Neural cell (in vitro differentiated cells): ENCODE data around the gene RMI1. TPM values are rescaled to one million over a fixed set of nuclear protein-coding genes. Genes with fewer than 3 reads are reported as not detected.

Source experiments
- H2AFZ ChIP-seq: fragments of 200-600, 300-800 bp; sonication (generic), shearing (Covaris generic); 2 replicates; pipeline ENCODE4 v1.6.0; 2014; ENCODE audit warnings: low read depth, mild to moderate bottlenecking, antibody characterized with exemption, low read length, moderate library complexity
- H3F3A ChIP-seq: fragments of 200-600 bp; shearing (Covaris generic); 2 replicates; pipeline ENCODE4 v1.6.1; 2016; ENCODE audit warnings: mild to moderate bottlenecking, moderate library complexity, mixed read lengths, antibody characterized with exemption, low read length; ENCODE audit not compliant: insufficient read depth, poor library complexity, severe bottlenecking
- H3K27ac ChIP-seq: fragments of 200-600, 300-800 bp; sonication (generic), shearing (Covaris generic); 2 replicates; pipeline ENCODE4 v1.5.1; 2014; ENCODE audit warnings: mild to moderate bottlenecking, low read length, moderate library complexity
- H3K27me3 ChIP-seq: fragments of 300-800, 200-600 bp; sonication (generic), shearing (Covaris generic); 2 replicates; pipeline ENCODE4 v1.6.0; 2014; ENCODE audit warnings: mild to moderate bottlenecking, low read depth, low read length, moderate library complexity; ENCODE audit not compliant: insufficient read depth
- H3K36me3 ChIP-seq: fragments of 300-800, 200-600 bp; sonication (generic), shearing (Covaris generic); 2 replicates; pipeline ENCODE4 v1.5.1; 2014; ENCODE audit warnings: mild to moderate bottlenecking, antibody characterized with exemption, low read length, moderate library complexity; ENCODE audit not compliant: insufficient read depth
- H3K4me2 ChIP-seq: fragments of 300-800, 200-600 bp; sonication (generic), shearing (Covaris generic); 2 replicates; pipeline ENCODE4 v1.6.0; 2014; ENCODE audit warnings: mild to moderate bottlenecking, low read length
- H3K4me3 ChIP-seq: fragments of 300-800, 200-600 bp; sonication (generic), shearing (Covaris generic); 2 replicates; pipeline ENCODE4 v1.5.1; 2014; ENCODE audit warnings: mild to moderate bottlenecking, low read length, moderate library complexity
- H3K79me2 ChIP-seq: fragments of 200-600 bp; shearing (Covaris generic); replicated peaks from 2 replicates; pipeline ENCODE4 v1.6.0; 2014; ENCODE audit warnings: mild to moderate bottlenecking, low read length, moderate library complexity; ENCODE audit not compliant: insufficient read depth
- H3K9ac ChIP-seq: fragments of 300-800, 200-600 bp; sonication (generic), shearing (Covaris generic); 2 replicates; pipeline ENCODE4 v1.6.1; 2016; ENCODE audit warnings: mild to moderate bottlenecking, low read length, mixed read lengths
- H3K9me2 ChIP-seq: fragments of 200-600 bp; shearing (Covaris generic); 2 replicates; pipeline ENCODE4 v1.6.1; 2016; ENCODE audit warnings: mild to moderate bottlenecking, low read length, mixed read lengths; ENCODE audit not compliant: insufficient read depth
- H3K9me3 ChIP-seq: fragments of 200-600, 300-800 bp; sonication (generic), shearing (Covaris generic); 2 replicates; pipeline ENCODE4 v1.6.1; 2016; ENCODE audit warnings: mild to moderate bottlenecking, mixed run types, low read length, moderate library complexity, mixed read lengths
- H4K20me1 ChIP-seq: fragments of 200-600 bp; shearing (Covaris generic); 2 replicates; pipeline ENCODE4 v1.6.1; 2016; ENCODE audit warnings: mild to moderate bottlenecking, mixed run types; ENCODE audit not compliant: insufficient read depth
- EP300 ChIP-seq: fragments of 450-650 bp; conservative IDR thresholded peaks from 2 replicates; pipeline ENCODE4 v1.6.1; 2014; ENCODE audit warnings: antibody characterized with exemption, mild to moderate bottlenecking, moderate library complexity; ENCODE audit not compliant: poor library complexity, severe bottlenecking
- EZH2 ChIP-seq: fragments of 200-600, 300-800 bp; shearing (Covaris generic), sonication (generic); IDR thresholded peaks from 2 replicates; pipeline ENCODE4 v1.6.1; 2014; ENCODE audit warnings: antibody characterized with exemption, low read length, borderline replicate concordance, mild to moderate bottlenecking; ENCODE audit not compliant: insufficient read depth, poor library complexity, severe bottlenecking
- MXI1 ChIP-seq: fragments of 450-650 bp; conservative IDR thresholded peaks from 2 replicates; pipeline ENCODE4 v1.6.1; 2014; ENCODE audit warnings: antibody characterized with exemption, mild to moderate bottlenecking; ENCODE audit not compliant: poor library complexity, severe bottlenecking
- POLR2AphosphoS5 ChIP-seq: IDR thresholded peaks from 2 replicates; pipeline ENCODE4 v1.6.1; 2012
- RAD21 ChIP-seq: fragments of 450-650 bp; conservative IDR thresholded peaks from 2 replicates; pipeline ENCODE4 v1.6.1; 2014; ENCODE audit warnings: antibody characterized with exemption, mild to moderate bottlenecking, moderate library complexity
- SMC3 ChIP-seq: fragments of 450-650 bp; conservative IDR thresholded peaks from 2 replicates; pipeline ENCODE4 v1.6.1; 2014; ENCODE audit warnings: antibody characterized with exemption, mild to moderate bottlenecking, moderate library complexity; ENCODE audit not compliant: poor library complexity
- TAF1 ChIP-seq: IDR thresholded peaks from 2 replicates; pipeline ENCODE4 v1.6.1; 2012; ENCODE audit warnings: low read depth
- polyA plus RNA-seq: library from polyadenylated mRNA; depleted of rRNA; stranded (reverse); fragments of >200 nt; gene quantifications from 2 replicates; pipeline ENCODE4 v1.2.3, GENCODE V29; 2014
- TF ChIP-seq, protein P1 (sequence below): IDR thresholded peaks from 2 replicates; pipeline ENCODE4 v1.6.1; 2012; ENCODE audit warnings: borderline replicate concordance
- TF ChIP-seq, protein P2 (sequence below): fragments of 450-650 bp; IDR thresholded peaks from 2 replicates; pipeline ENCODE4 v1.5.1; 2014; ENCODE audit warnings: antibody characterized with exemption, mild to moderate bottlenecking, moderate library complexity; ENCODE audit not compliant: poor library complexity, severe bottlenecking

Gene RMI1
- polyA plus RNA-seq, 1 donor from 2014 or later = 13.1 TPM

DNA sequence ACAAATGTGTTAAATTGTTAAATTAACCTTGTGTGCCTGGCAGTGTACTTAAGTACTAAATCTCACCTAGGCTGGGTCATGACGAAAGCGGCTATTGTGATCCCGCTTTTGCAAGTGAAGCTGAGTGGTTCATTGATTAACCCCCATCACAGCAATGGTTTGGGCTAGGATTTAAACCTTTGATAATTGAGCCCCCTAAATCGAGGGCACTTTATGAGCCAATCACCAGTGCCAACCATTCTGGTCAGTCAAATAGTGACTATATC, 23.4 kb upstream of the RMI1 start:
- no peak overlapping the region for H2AFZ ChIP-seq
- no peaks in the 10 kb centered on the region for H3K9me2 ChIP-seq
- H3K4me3 ChIP-seq = no peak overlapping the region
- H4K20me1 ChIP-seq = no peaks in the 10 kb centered on the region
- no peaks in the 10 kb centered on the region for H3K36me3 ChIP-seq
- no peak overlapping the region for H3K27ac ChIP-seq
- no peaks in the 10 kb centered on the region for H3K9me3 ChIP-seq
- H3K9ac ChIP-seq = no peak overlapping the region
- H3K4me2 ChIP-seq = no peak overlapping the region
- no peaks in the 10 kb centered on the region for H3F3A ChIP-seq
- H3K79me2 ChIP-seq = no peaks in the 10 kb centered on the region
- TF ChIP-seq RAD21 = no peak
- TF ChIP-seq, protein P1, sequence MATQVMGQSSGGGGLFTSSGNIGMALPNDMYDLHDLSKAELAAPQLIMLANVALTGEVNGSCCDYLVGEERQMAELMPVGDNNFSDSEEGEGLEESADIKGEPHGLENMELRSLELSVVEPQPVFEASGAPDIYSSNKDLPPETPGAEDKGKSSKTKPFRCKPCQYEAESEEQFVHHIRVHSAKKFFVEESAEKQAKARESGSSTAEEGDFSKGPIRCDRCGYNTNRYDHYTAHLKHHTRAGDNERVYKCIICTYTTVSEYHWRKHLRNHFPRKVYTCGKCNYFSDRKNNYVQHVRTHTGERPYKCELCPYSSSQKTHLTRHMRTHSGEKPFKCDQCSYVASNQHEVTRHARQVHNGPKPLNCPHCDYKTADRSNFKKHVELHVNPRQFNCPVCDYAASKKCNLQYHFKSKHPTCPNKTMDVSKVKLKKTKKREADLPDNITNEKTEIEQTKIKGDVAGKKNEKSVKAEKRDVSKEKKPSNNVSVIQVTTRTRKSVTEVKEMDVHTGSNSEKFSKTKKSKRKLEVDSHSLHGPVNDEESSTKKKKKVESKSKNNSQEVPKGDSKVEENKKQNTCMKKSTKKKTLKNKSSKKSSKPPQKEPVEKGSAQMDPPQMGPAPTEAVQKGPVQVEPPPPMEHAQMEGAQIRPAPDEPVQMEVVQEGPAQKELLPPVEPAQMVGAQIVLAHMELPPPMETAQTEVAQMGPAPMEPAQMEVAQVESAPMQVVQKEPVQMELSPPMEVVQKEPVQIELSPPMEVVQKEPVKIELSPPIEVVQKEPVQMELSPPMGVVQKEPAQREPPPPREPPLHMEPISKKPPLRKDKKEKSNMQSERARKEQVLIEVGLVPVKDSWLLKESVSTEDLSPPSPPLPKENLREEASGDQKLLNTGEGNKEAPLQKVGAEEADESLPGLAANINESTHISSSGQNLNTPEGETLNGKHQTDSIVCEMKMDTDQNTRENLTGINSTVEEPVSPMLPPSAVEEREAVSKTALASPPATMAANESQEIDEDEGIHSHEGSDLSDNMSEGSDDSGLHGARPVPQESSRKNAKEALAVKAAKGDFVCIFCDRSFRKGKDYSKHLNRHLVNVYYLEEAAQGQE = no peak
- no peak for TF ChIP-seq EP300
- no peak for TF ChIP-seq MXI1
- TF ChIP-seq, protein P2, sequence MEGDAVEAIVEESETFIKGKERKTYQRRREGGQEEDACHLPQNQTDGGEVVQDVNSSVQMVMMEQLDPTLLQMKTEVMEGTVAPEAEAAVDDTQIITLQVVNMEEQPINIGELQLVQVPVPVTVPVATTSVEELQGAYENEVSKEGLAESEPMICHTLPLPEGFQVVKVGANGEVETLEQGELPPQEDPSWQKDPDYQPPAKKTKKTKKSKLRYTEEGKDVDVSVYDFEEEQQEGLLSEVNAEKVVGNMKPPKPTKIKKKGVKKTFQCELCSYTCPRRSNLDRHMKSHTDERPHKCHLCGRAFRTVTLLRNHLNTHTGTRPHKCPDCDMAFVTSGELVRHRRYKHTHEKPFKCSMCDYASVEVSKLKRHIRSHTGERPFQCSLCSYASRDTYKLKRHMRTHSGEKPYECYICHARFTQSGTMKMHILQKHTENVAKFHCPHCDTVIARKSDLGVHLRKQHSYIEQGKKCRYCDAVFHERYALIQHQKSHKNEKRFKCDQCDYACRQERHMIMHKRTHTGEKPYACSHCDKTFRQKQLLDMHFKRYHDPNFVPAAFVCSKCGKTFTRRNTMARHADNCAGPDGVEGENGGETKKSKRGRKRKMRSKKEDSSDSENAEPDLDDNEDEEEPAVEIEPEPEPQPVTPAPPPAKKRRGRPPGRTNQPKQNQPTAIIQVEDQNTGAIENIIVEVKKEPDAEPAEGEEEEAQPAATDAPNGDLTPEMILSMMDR = no peak
- TF ChIP-seq TAF1 = no peak
- no peak for TF ChIP-seq SMC3
- no peak for TF ChIP-seq POLR2AphosphoS5
- TF ChIP-seq EZH2 = no peak
- H3K27me3 ChIP-seq = no peaks in the 10 kb centered on the region

DNA sequence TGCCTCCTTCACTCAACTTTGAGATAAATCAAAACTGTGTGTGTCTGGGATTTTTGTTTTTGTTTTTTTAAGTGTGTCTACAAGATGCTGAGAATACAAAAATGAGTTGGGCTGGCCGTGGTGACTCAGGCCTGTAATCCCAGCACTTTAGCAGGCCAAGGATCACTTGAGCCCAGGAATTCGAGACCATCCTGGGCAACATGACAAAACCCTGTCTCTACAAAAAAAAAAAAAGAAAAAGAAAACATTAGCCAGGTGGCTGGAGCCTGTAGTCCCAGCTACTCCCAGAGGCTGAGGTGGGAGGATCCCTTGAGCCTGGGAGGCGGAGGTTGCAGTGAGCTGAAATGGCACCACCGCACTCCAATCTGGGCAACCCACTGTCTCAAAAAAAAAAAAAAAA, 21.5 kb upstream of the RMI1 start:
- Histone ChIP-seq H2AFZ (no peak overlapping the region), H3F3A (no peaks in the 10 kb centered on the region), H3K9ac (no peak overlapping the region), H3K27me3 (no peaks in the 10 kb centered on the region), H3K36me3 (no peaks in the 10 kb centered on the region), H3K9me3 (no peaks in the 10 kb centered on the region), H3K4me2 (no peak overlapping the region), H3K27ac (no peak overlapping the region), H4K20me1 (no peaks in the 10 kb centered on the region), H3K79me2 (no peaks in the 10 kb centered on the region), H3K9me2 (no peaks in the 10 kb centered on the region), H3K4me3 (no peak overlapping the region)
- no peak for TF ChIP-seq RAD21
- no peak for TF ChIP-seq EP300
- no peak for TF ChIP-seq EZH2
- TF ChIP-seq, protein P2 = no peak
- no peak for TF ChIP-seq POLR2AphosphoS5
